Peyer's patch (tissue), 4 donors: ENCODE results near the gene CD300H.

ENCODE experiments used
- POLR2A ChIP-seq, 2 donors: fragments of 450-650 bp; IDR thresholded peaks; one replicate each; pipeline ENCODE4 v1.5.1; 2017; ENCODE audit warnings: antibody characterized with exemption in 2 of 2, mild to moderate bottlenecking in 2 of 2, moderate library complexity in 2 of 2
- TF ChIP-seq, protein P1 (sequence below), 6 experiments: fragments of 450-650 bp in 4 of 6; fragments of 200-600 bp in 2 of 6; sonication (generic) in 1 of 6; IDR thresholded peaks; one replicate each; pipeline ENCODE4 v1.5.1; 2017 to 2019; ENCODE audit warnings: antibody characterized with exemption in 6 of 6, mild to moderate bottlenecking in 3 of 6, moderate library complexity in 1 of 6

DNA sequence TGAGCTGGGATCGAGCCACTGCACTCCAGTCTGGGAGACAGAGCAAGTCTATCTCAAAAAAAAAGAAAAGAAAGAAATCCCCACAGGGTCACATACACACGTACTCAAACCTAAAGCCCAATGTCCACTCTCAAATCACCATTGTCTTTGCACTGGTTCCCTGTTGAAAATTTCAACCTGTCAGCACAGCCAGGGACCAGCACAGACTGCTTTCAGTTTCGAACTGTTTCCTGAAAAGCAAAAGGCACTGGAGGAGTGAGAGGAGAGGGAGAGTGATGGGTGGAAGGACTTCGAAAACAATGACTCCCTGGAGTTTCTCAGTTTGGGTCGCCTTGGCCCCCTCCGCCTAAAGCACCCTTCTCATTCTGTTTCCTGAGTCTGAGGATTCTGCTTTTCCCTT, 12.4 kb downstream of the CD300H start:
- TF ChIP-seq, protein P1, sequence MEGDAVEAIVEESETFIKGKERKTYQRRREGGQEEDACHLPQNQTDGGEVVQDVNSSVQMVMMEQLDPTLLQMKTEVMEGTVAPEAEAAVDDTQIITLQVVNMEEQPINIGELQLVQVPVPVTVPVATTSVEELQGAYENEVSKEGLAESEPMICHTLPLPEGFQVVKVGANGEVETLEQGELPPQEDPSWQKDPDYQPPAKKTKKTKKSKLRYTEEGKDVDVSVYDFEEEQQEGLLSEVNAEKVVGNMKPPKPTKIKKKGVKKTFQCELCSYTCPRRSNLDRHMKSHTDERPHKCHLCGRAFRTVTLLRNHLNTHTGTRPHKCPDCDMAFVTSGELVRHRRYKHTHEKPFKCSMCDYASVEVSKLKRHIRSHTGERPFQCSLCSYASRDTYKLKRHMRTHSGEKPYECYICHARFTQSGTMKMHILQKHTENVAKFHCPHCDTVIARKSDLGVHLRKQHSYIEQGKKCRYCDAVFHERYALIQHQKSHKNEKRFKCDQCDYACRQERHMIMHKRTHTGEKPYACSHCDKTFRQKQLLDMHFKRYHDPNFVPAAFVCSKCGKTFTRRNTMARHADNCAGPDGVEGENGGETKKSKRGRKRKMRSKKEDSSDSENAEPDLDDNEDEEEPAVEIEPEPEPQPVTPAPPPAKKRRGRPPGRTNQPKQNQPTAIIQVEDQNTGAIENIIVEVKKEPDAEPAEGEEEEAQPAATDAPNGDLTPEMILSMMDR (IDR thresholded peaks at IDR 0.05), result no peak
- no peak for TF ChIP-seq POLR2A (IDR thresholded peaks at IDR 0.05)
